Activated CD4-positive, alpha-beta memory T cell treated with anti-CD3 and anti-CD28 coated beads for 36 hours (primary cell): Measurements from ENCODE around the gene TPPP3. TPM values are rescaled to one million over a fixed set of nuclear protein-coding genes. Genes with fewer than 3 reads are reported as not detected.

ENCODE experiments used
- CTCF ChIA-PET: fragments of 350-600 bp; sonication (Branson Sonifier 250); formaldehyde crosslinking; loops from one replicate; lab custom pipeline; 2021; ENCODE audit warnings: antibody characterized with exemption, inconsistent platforms; lab: Charles Lee
- POLR2A ChIA-PET: fragments of 350-600 bp; sonication (Branson Sonifier 250); formaldehyde crosslinking; loops from one replicate; lab custom pipeline; 2021; ENCODE audit warnings: antibody characterized with exemption; lab: Charles Lee
- DNase-seq: peaks from one replicate; pipeline ENCODE4 v3.0.0-alpha.2; 2020
- H3K27ac Mint-ChIP-seq: one replicate; pipeline ENCODE4 v1.8.0; 2021; ENCODE audit warnings: mixed read lengths
- H3K27me3 Mint-ChIP-seq: one replicate; pipeline ENCODE4 v1.8.0; 2021; ENCODE audit warnings: mixed read lengths
- H3K36me3 Mint-ChIP-seq: one replicate; pipeline ENCODE4 v1.8.0; 2021; ENCODE audit warnings: mixed read lengths
- H3K4me1 Mint-ChIP-seq: one replicate; pipeline ENCODE4 v1.8.0; 2021; ENCODE audit warnings: low read depth, mixed read lengths
- H3K4me3 Mint-ChIP-seq: one replicate; pipeline ENCODE4 v1.8.0; 2021; ENCODE audit warnings: mild to moderate bottlenecking, mixed read lengths
- H3K9me3 Mint-ChIP-seq: one replicate; pipeline ENCODE4 v1.8.0; 2021; ENCODE audit warnings: mixed read lengths
- intact Hi-C: fragments of 100-400 bp; cut with micrococcal nuclease; formaldehyde crosslinking; loops from one replicate; pipeline ENCODE4 v1.15.1; 2023
- total RNA-seq, 2 experiments: library from RNA; stranded (reverse); gene quantifications; one replicate each; pipeline ENCODE4 v1.2.3, GENCODE V29; 2021

The TPPP3 gene
- total RNA-seq, 2 experiments from 2014 or later, result not detected

- CTCF ChIA-PET, result interaction anchor here (0.6 to 5.5 kb wide), 36 partner anchors 11 to 493 kb away, joined by 3 to 36 read pairs (median 4); partner anchors contain the start of genes PLEKHG4 and SLC9A5
These were observed 6.7 kb upstream of the TPPP3 start for GRCh38 chr16:67399749-67400704.

GRCh38 chr16:67399218-67399733 lies 6.0 kb upstream of the TPPP3 start:
- Mint-ChIP-seq H3K36me3 (no peaks in the 10 kb centered on the region), H3K9me3 (no peaks in the 10 kb centered on the region), H3K27me3 (peaks cover 13% of the 10 kb centered on the region), H3K4me3 (no peak overlapping the region), H3K27ac (no peak overlapping the region), H3K4me1 (peaks cover under 1% of the 10 kb centered on the region)
- DNase-seq, result peak; percentile 65
- CTCF ChIA-PET, result interaction anchor here (0.6 to 5.5 kb wide), 36 partner anchors 12 to 492 kb away, joined by 3 to 36 read pairs (median 4); partner anchors contain the start of genes PLEKHG4 and SLC9A5
- POLR2A ChIA-PET, result no interaction called here
- intact Hi-C loops, result loop anchor here (2.0 to 5.0 kb wide), 3 partner anchors 26 to 137 kb away; partner anchors contain the start of gene PLEKHG4

More at GRCh38 chr16:67399749-67400704, 6.7 kb upstream of the TPPP3 start:
- Mint-ChIP-seq H3K27me3 (peaks cover 11% of the 10 kb centered on the region), H3K27ac (no peak overlapping the region), H3K4me1 (no peaks in the 10 kb centered on the region), H3K4me3 (no peak overlapping the region), H3K9me3 (no peaks in the 10 kb centered on the region), H3K36me3 (no peaks in the 10 kb centered on the region)
- intact Hi-C loops, result loop anchor here (2.0 to 5.0 kb wide), 3 partner anchors 27 to 138 kb away; partner anchors contain the start of gene PLEKHG4
- no peak for DNase-seq
- POLR2A ChIA-PET, result interaction anchor here (0.7 kb wide), 1 partner anchor 9 kb away, joined by 3 read pairs; no protein-coding TSS in a partner anchor

GRCh38 chr16:67398546-67399217 lies 5.4 kb upstream of the TPPP3 start:
- Mint-ChIP-seq H3K9me3 (no peaks in the 10 kb centered on the region), H3K27me3 (peaks cover 18% of the 10 kb centered on the region), H3K4me1 (peaks cover 5% of the 10 kb centered on the region), H3K36me3 (no peaks in the 10 kb centered on the region), H3K4me3 (no peak overlapping the region), H3K27ac (no peak overlapping the region)
- intact Hi-C loops, result loop anchor here (2.0 to 5.0 kb wide), 3 partner anchors 26 to 136 kb away; partner anchors contain the start of gene PLEKHG4
- POLR2A ChIA-PET, result no interaction called here
- no peak for DNase-seq
- CTCF ChIA-PET, result interaction anchor here (1.0 to 5.5 kb wide), 10 partner anchors 20 to 150 kb away, joined by 3 to 36 read pairs (median 6); partner anchors contain the start of genes PLEKHG4 and SLC9A5

- Mint-ChIP-seq H3K9me3 (no peaks in the 10 kb centered on the region), H3K27ac (no peak overlapping the region), H3K4me1 (peaks cover 5% of the 10 kb centered on the region), H3K27me3 (peaks cover 20% of the 10 kb centered on the region), H3K36me3 (no peaks in the 10 kb centered on the region), H3K4me3 (no peak overlapping the region)
- ChIA-PET POLR2A (no interaction called here), CTCF (interaction anchor here (0.6 to 5.5 kb wide), 5 partner anchors 19 to 408 kb away, joined by 3 to 36 read pairs (median 6); partner anchors contain the start of genes RANBP10 and TSNAXIP1)
- intact Hi-C loops, result loop anchor here (2.0 to 5.0 kb wide), 3 partner anchors 25 to 136 kb away; partner anchors contain the start of gene PLEKHG4
- no peak for DNase-seq
These were observed 4.7 kb upstream of the TPPP3 start for GRCh38 chr16:67397812-67398545.

- POLR2A ChIA-PET, result no interaction called here
These were observed 3.9 kb upstream of the TPPP3 start for GRCh38 chr16:67397036-67397801.

GRCh38 chr16:67396159-67397035 lies 3.1 kb upstream of the TPPP3 start:
- ChIA-PET POLR2A (no interaction called here), CTCF (no interaction called here)
- no peak for DNase-seq
- intact Hi-C loops, result loop anchor here (5.0 kb wide), 1 partner anchor 134 kb away; no protein-coding TSS in a partner anchor
- Mint-ChIP-seq H3K4me1 (peaks cover 5% of the 10 kb centered on the region), H3K27me3 (peaks cover 26% of the 10 kb centered on the region), H3K9me3 (no peaks in the 10 kb centered on the region), H3K4me3 (no peak overlapping the region), H3K36me3 (no peaks in the 10 kb centered on the region), H3K27ac (no peak overlapping the region)

More at GRCh38 chr16:67397036-67397801, 3.9 kb upstream of the TPPP3 start:
- H3K4me3 Mint-ChIP-seq, result no peak overlapping the region
- intact Hi-C loops, result loop anchor here (5.0 kb wide), 1 partner anchor 135 kb away; no protein-coding TSS in a partner anchor
- no peak for DNase-seq
- H3K9me3 Mint-ChIP-seq, result no peaks in the 10 kb centered on the region
- H3K27ac Mint-ChIP-seq, result no peak overlapping the region
- H3K27me3 Mint-ChIP-seq, result peaks cover 26% of the 10 kb centered on the region
- H3K36me3 Mint-ChIP-seq, result no peaks in the 10 kb centered on the region
- CTCF ChIA-PET, result interaction anchor here (0.6 to 1.8 kb wide), 2 partner anchors 31 to 409 kb away, joined by 3 to 5 read pairs; partner anchors contain the start of genes RANBP10 and TSNAXIP1
- peaks cover 5% of the 10 kb centered on the region for H3K4me1 Mint-ChIP-seq

GRCh38 chr16:67395458-67396158 lies 2.3 kb upstream of the TPPP3 start:
- no peaks in the 10 kb centered on the region for H3K9me3 Mint-ChIP-seq
- no peak for DNase-seq
- H3K4me3 Mint-ChIP-seq, result no peak overlapping the region
- POLR2A ChIA-PET, result no interaction called here
- CTCF ChIA-PET, result no interaction called here
- peaks cover 5% of the 10 kb centered on the region for H3K4me1 Mint-ChIP-seq
- intact Hi-C loops, result loop anchor here (5.0 kb wide), 1 partner anchor 133 kb away; no protein-coding TSS in a partner anchor
- H3K27ac Mint-ChIP-seq, result no peak overlapping the region
- H3K27me3 Mint-ChIP-seq, result peaks cover 26% of the 10 kb centered on the region
- H3K36me3 Mint-ChIP-seq, result no peaks in the 10 kb centered on the region

- Mint-ChIP-seq H3K4me3 (no peak overlapping the region), H3K27ac (no peak overlapping the region), H3K9me3 (no peaks in the 10 kb centered on the region), H3K4me1 (peaks cover 5% of the 10 kb centered on the region), H3K27me3 (peaks cover 26% of the 10 kb centered on the region), H3K36me3 (no peaks in the 10 kb centered on the region)
- ChIA-PET POLR2A (no interaction called here), CTCF (interaction anchor here (0.6 to 1.7 kb wide), 2 partner anchors 22 to 147 kb away, joined by 3 to 9 read pairs; partner anchors contain the start of gene SLC9A5)
- DNase-seq, result no peak
- intact Hi-C loops, result loop anchor here (5.0 kb wide), 1 partner anchor 133 kb away; no protein-coding TSS in a partner anchor
These were observed 1.8 kb upstream of the TPPP3 start for GRCh38 chr16:67395105-67395457.
